ENCODE measurements around the gene KRT4. TPM values are rescaled to one million over a fixed set of nuclear protein-coding genes. Genes with fewer than 3 reads are reported as not detected.

KRT4 gene
- total and polyA plus RNA-seq, 2 experiments from 2014 or later, result 0.22 TPM; not detected in 1

DNA sequence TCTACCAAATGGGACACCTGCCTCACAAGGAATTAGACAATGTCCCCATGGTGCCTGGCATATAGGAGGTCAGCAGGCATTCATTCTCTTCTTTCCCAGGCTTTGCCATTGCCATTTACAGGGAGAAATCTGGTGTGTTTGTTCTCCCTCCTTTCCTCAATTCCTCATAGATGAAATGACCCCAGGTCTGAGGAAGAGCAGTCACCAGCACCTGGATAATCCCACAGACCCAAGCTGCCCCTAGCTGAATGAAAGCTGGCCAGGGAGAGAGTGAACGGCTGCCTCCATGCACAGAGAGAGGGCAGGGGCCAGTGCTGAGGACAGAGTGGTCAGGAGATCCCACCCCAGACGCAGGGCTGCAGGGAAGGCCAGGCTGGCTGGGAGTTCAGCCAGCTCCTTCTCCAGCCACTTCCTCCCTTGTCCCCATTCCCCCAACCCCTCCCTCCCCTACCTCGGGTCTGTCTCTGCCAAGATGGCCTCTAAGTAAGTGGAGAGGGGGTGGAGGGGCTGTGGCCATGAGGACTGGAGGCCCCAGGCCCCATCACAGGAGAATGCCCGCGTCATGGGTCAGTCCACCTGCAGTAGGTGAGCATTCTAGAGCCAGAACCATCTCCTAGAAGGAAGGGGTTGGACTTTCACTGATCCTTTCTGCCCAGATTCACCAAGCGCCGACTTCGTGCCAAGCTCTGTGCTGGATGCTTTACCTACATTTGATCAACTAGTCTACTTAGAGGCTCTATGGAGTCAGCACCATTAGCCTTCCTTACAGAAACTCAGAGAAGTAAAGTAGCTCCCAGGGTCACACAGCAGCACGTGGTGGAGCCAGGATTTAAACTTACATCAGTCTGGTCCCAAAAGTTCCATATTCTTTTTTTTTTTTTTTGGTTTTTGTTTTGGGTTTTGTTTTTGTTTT is 2.0 kb upstream of the KRT4 start:
- Histone ChIP-seq H3K36me3 (ENCODE audit: low read depth) (no peaks in the 10 kb centered on the region), H3K4me1 (ENCODE audit: insufficient read depth) (peaks cover 10% of the 10 kb centered on the region; the same call in 1 of the 2 replicates), H3K4me2 (ENCODE audit: unreplicated experiment) (no peak overlapping the region), H3F3A (ENCODE audit: insufficient read depth) (no peaks in the 10 kb centered on the region), H2AFZ (no peak overlapping the region), H4K20me1 (ENCODE audit: insufficient read depth) (no peaks in the 10 kb centered on the region), H3K9ac (no peak overlapping the region), H3K9me2 (ENCODE audit: insufficient read depth) (no peaks in the 10 kb centered on the region), H3K9me3 (ENCODE audit: low read depth) (no peaks in the 10 kb centered on the region), H3K27me3 (replicated peaks; ENCODE audit: insufficient read depth) (peaks cover 51% of the 10 kb centered on the region), H3K79me2 (ENCODE audit: insufficient read depth) (no peaks in the 10 kb centered on the region), H3K27ac (no peak overlapping the region), H3K4me3 (no peak overlapping the region)
- TF ChIP-seq EZH2 (IDR thresholded peaks at IDR 0.05; ENCODE audit: insufficient read depth, poor library complexity, severe bottlenecking) (no peak), EZH2phosphoT487 (IDR thresholded peaks at IDR 0.05; ENCODE audit: insufficient read depth, low read depth) (no peak)
- DNase-seq, result no peak
- in situ Hi-C loops (cut with MboI), result no loop called here
- 53 to 62% methylated on average over 9 of the region's 9 CpGs for WGBS, 2 experiments (ENCODE audit: low coverage in 1 of 2, low lambda C conversion rate in 2 of 2, missing lambda C conversion rate in 2 of 2)

DNA sequence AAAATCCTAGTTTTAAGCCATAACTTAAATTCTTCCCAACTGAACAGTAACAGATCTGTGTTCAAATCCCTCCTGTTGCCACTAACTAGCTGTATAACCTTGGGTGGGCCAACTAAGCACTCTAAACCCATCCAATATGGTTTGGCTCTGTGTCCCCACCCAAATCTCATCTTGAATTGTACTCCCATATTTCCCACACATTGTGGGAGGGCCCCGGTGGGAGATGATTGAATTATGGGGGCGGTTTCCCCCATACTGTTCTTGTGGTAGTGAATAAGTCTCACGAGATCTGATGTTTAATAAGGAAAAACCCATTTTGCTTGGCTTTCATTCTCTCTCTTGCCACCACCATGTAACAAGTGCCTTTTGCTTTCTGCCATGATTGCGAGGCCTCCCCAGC is 1.2 kb upstream of the KRT4 start:
- Histone ChIP-seq H3K4me2 (ENCODE audit: unreplicated experiment) (no peak overlapping the region), H4K20me1 (ENCODE audit: insufficient read depth) (no peaks in the 10 kb centered on the region), H3K4me3 (no peak overlapping the region), H3K9ac (no peak overlapping the region), H3F3A (ENCODE audit: insufficient read depth) (no peaks in the 10 kb centered on the region), H3K9me3 (ENCODE audit: low read depth) (no peaks in the 10 kb centered on the region), H3K9me2 (ENCODE audit: insufficient read depth) (no peaks in the 10 kb centered on the region), H3K27ac (no peak overlapping the region), H3K79me2 (ENCODE audit: insufficient read depth) (no peaks in the 10 kb centered on the region), H3K4me1 (ENCODE audit: insufficient read depth) (peaks cover 10% of the 10 kb centered on the region; the same call in 1 of the 2 replicates), H3K36me3 (ENCODE audit: low read depth) (no peaks in the 10 kb centered on the region), H2AFZ (no peak overlapping the region), H3K27me3 (replicated peaks; ENCODE audit: insufficient read depth) (peaks cover 57% of the 10 kb centered on the region)
- TF ChIP-seq EZH2phosphoT487 (IDR thresholded peaks at IDR 0.05; ENCODE audit: insufficient read depth, low read depth), result no peak
- no peak for TF ChIP-seq EZH2 (IDR thresholded peaks at IDR 0.05; ENCODE audit: insufficient read depth, poor library complexity, severe bottlenecking)
- in situ Hi-C loops (cut with MboI), result no loop called here
- DNase-seq, result no peak
- 61 to 63% methylated on average over 4 of the region's 4 CpGs for WGBS, 2 experiments (ENCODE audit: low coverage in 1 of 2, low lambda C conversion rate in 2 of 2, missing lambda C conversion rate in 2 of 2)

DNA sequence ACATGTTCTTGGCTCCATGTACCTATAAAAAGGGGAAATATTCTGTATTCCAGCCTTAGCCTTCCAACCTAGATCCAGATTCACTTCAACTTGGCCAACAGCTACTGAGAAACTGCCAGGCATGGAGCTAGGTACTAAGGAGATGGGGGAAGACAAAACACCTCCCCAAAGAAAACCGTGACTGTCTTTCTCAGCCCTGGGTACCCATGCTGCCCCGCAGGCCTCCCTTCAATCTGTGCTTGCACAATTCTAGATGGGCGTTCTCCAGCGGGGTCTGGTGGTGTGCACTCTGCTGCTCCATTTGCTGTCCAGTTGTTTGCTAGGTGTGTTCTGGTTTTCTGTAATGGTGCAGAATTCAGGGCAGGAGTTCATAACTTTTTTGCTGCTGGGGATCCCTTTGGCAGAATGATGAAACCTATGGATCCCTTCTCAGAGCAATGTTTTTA is 817 bp upstream of the KRT4 start:
- TF ChIP-seq EZH2 (IDR thresholded peaks at IDR 0.05; ENCODE audit: insufficient read depth, poor library complexity, severe bottlenecking), result no peak
- TF ChIP-seq EZH2phosphoT487 (IDR thresholded peaks at IDR 0.05; ENCODE audit: insufficient read depth, low read depth), result no peak

DNA sequence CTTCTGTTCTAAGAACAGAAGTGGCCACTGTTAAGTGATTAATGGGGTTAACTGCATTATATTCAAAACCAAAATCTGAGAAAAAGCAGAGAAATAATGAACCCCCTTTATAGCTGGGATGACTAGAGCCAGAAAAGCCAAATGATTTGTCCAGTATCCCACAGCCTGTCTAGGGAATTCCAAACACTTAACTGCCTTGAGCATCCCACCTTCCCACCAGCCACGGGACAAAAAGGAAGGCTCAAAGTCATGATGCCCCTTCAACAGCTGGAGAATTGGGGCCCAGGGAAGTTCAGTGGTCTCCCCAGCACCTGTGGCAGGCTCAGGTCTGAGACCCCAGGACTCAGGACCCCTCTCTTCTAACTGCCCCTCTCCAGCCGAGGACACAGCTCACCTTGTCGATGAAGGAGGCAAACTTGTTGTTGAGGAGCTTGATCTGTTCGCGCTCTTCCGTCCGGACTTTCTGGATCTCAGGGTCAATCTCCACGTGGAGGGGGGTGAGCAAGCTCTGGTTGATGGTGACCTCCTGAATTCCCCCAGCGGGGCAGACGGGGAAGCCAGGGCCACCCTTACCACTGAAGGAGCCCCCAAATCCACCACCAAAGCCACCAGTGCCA is 605 bp downstream of the KRT4 start:
- in situ Hi-C loops (cut with MboI), result no loop called here
- TF ChIP-seq EZH2phosphoT487 (IDR thresholded peaks at IDR 0.05; ENCODE audit: insufficient read depth, low read depth) (no peak), EZH2 (IDR thresholded peaks at IDR 0.05; ENCODE audit: insufficient read depth, poor library complexity, severe bottlenecking) (no peak)
- Histone ChIP-seq H3K79me2 (ENCODE audit: insufficient read depth) (no peaks in the 10 kb centered on the region), H3K4me2 (ENCODE audit: unreplicated experiment) (no peak overlapping the region), H3K4me1 (ENCODE audit: insufficient read depth) (peaks cover 10% of the 10 kb centered on the region; the same call in 1 of the 2 replicates), H3K9ac (no peak overlapping the region), H3K27ac (no peak overlapping the region), H3K27me3 (replicated peaks; ENCODE audit: insufficient read depth) (peaks cover 59% of the 10 kb centered on the region), H4K20me1 (ENCODE audit: insufficient read depth) (no peaks in the 10 kb centered on the region), H3K9me2 (ENCODE audit: insufficient read depth) (no peaks in the 10 kb centered on the region), H3K36me3 (ENCODE audit: low read depth) (no peaks in the 10 kb centered on the region), H2AFZ (no peak overlapping the region), H3K4me3 (no peak overlapping the region), H3F3A (ENCODE audit: insufficient read depth) (no peaks in the 10 kb centered on the region), H3K9me3 (ENCODE audit: low read depth) (no peaks in the 10 kb centered on the region)
- no peak for DNase-seq
- WGBS, 2 experiments (ENCODE audit: low coverage in 1 of 2, low lambda C conversion rate in 2 of 2, missing lambda C conversion rate in 2 of 2), result 72 to 75% methylated on average over 10 of the region's 10 CpGs

More for the DNA sequence above, 817 bp upstream of the KRT4 start:
- H4K20me1 ChIP-seq (ENCODE audit: insufficient read depth), result no peaks in the 10 kb centered on the region
- no peak overlapping the region for H3K4me2 ChIP-seq (ENCODE audit: unreplicated experiment)
- no peak overlapping the region for H3K4me3 ChIP-seq
- H3K9ac ChIP-seq, result no peak overlapping the region
- H3K27ac ChIP-seq, result no peak overlapping the region
- no peak overlapping the region for H2AFZ ChIP-seq
- H3K36me3 ChIP-seq (ENCODE audit: low read depth), result no peaks in the 10 kb centered on the region
- in situ Hi-C loops (cut with MboI), result no loop called here
- no peak for DNase-seq
- H3K9me3 ChIP-seq (ENCODE audit: low read depth), result no peaks in the 10 kb centered on the region
- H3K9me2 ChIP-seq (ENCODE audit: insufficient read depth), result no peaks in the 10 kb centered on the region
- H3K27me3 ChIP-seq (replicated peaks; ENCODE audit: insufficient read depth), result peaks cover 55% of the 10 kb centered on the region
- 70 to 71% methylated on average over 4 of the region's 4 CpGs for WGBS, 2 experiments (ENCODE audit: low coverage in 1 of 2, low lambda C conversion rate in 2 of 2, missing lambda C conversion rate in 2 of 2)
- H3K79me2 ChIP-seq (ENCODE audit: insufficient read depth), result no peaks in the 10 kb centered on the region
- no peaks in the 10 kb centered on the region for H3F3A ChIP-seq (ENCODE audit: insufficient read depth)
- peaks cover 10% of the 10 kb centered on the region; the same call in 1 of the 2 replicates for H3K4me1 ChIP-seq (ENCODE audit: insufficient read depth)

All from GM23248 (cell line).